AG09319 (cell line): ENCODE results near the gene ATP6V1D.
"Not testable (repeated sequence)": the region's sequence is repeated elsewhere in the genome, so short reads cannot be mapped to it uniquely, and the experiment has no call there.

Source experiments
- DNase-seq: peaks from one replicate; pipeline ENCODE4 v3.0.0-alpha.2; 2010; ENCODE audit warnings: low read depth; ENCODE audit errors: extremely low read depth
- TF ChIP-seq, protein P1 (sequence below): IDR thresholded peaks from 2 replicates; pipeline ENCODE4 v1.5.1; 2011; ENCODE audit warnings: low read depth, mild to moderate bottlenecking, inconsistent platforms, low read length, moderate library complexity

The ATP6V1D gene

DNA sequence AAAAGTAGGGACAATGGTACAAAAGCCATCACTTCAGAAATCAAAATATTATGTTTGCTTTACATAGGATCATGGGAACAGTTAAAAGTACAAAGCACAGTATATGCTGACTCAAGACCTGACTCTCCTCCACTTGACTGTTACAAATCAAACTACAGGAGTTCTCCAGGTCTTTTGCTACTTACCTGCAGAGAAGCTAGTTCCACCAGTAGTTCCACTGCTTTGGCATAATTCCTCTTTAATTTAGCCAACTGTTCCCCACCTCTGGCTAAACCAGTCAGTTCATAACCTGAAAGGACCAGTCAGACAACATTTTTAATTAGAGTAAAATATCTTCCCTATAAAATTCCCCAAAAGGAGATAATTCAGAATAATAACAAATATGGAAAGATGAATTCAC lies 14.0 kb downstream of the ATP6V1D start:
- DNase-seq = no peak
- TF ChIP-seq, protein P1, sequence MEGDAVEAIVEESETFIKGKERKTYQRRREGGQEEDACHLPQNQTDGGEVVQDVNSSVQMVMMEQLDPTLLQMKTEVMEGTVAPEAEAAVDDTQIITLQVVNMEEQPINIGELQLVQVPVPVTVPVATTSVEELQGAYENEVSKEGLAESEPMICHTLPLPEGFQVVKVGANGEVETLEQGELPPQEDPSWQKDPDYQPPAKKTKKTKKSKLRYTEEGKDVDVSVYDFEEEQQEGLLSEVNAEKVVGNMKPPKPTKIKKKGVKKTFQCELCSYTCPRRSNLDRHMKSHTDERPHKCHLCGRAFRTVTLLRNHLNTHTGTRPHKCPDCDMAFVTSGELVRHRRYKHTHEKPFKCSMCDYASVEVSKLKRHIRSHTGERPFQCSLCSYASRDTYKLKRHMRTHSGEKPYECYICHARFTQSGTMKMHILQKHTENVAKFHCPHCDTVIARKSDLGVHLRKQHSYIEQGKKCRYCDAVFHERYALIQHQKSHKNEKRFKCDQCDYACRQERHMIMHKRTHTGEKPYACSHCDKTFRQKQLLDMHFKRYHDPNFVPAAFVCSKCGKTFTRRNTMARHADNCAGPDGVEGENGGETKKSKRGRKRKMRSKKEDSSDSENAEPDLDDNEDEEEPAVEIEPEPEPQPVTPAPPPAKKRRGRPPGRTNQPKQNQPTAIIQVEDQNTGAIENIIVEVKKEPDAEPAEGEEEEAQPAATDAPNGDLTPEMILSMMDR = no peak

DNA sequence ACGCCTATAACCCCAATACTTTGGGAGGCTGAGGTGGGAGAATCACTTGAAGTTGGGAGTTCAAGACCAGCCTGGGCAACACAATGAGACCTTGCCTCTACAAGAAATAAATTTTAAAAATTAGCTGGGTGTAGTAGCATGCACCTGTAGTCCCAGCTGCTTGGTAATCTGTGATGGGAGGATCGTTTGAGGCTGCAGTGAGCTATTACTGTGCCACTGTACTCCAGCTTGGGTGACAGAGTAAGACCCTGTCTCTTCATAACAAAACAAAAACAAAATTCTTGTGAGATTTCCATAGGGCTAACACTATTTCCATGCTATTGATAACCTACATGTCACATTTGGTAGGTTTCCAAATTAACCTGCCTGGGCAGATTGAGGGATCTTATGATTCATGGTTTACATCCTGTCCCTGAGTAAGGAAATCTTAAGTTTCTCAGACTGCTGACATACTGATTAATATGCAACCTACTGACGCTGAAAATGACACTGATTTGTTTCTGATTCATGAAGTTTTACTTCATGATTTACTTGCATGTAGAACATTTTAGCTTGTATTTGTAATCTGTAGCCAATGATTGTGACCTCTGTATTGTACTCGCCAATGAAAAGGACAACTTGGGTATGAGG lies 15.9 kb downstream of the ATP6V1D start:
- no peak for DNase-seq
- TF ChIP-seq, protein P1 = no peak

DNA sequence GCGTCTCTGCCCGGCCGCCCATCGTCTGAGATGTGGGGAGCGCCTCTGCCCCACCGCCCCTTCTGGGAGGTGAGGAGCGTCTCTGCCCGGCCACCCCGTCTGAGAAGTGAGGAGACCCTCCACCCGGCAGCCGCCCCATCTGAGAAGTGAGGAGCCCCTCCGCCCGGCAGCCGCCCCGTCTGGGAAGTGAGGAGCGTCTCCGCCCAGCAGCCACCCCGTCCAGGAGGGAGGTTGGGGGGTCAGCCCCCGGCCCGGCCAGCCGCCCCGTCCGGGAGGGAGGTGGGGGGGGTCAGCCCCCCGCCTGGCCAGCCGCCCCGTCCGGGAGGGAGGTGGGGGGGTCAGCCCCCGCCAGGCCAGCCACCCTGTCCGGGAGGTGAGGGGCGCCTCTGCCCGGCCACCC lies 18.4 kb downstream of the ATP6V1D start:
- DNase-seq = not testable (repeated sequence)

DNA sequence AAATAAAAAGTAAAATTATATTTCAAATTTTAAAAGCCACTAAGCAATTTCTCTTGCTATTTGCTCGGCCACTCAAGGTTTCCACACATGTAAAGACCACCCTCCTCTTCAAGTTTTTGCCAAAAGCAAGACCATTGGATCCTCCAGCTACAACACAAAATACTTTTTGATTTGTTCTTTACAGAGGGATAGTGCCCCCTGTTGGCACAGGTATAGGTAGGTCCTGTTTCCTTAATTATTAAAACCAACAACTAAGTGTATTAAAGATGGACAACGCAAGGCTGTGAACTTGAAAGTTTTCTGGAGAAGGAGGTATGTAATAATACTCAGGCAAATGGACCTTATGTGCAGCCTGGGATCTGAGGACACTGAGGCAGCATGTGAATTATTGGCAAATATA lies 23.8 kb downstream of the ATP6V1D start:
- DNase-seq = no peak

DNA sequence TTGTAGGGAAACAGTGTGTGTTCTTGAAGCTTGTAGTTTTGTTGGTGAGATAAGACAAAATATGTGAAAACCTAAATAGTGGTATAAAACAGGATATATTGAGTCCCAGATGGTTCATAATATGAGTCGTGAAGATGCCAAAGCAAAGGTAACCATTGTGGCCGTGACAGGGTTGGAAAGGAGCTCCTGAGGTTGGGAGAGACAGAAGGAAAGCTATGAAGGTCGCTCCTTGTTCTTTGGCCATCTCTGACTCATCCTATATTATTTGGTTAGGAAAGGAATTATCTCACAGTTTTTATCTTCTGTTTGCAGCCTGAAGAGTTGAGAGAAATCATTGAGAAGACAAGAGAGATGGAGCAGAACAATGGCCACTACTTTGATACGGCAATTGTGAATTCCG lies 27.1 kb downstream of the ATP6V1D start:
- no peak for DNase-seq
- TF ChIP-seq, protein P1 = no peak

More for the DNA sequence above, 23.8 kb downstream of the ATP6V1D start:
- TF ChIP-seq, protein P1 = no peak; the same call in none of the 2 replicates

DNA sequence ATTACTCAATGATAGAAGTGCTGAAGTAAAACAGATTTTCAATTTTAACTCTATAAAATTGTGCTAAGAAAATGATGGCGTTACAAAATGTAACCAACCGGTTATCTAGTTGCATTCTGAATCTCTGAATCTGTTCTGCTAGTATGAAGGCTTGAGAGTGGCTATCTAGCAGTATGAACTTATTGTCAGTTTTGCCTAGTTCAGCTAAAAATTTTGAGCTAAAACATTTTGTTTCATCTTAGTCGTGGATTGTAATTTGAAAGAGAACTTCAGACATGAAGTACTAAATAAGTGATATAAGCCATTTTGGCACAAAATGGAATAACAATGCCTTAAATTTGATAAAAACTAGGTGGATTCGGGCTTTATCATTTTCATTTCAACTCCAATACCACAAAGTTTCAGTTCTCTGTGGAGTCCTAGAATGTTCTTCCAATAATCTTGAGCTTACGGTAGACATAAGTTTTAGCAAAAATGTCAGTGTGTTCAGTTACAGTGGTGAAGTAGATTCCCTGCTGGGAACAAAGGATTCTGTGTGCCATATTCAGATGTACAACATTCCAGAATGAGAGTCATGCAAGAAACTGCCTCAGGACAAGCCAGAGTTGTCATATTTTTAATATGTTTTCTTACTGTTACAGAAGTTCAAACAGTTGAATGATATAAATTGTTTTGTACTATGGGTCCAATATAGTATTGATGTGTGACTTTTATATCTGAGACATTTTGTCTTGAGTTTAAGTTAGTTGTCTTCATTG lies 28.1 kb downstream of the ATP6V1D start:
- TF ChIP-seq, protein P1 = no peak
- DNase-seq = no peak

DNA sequence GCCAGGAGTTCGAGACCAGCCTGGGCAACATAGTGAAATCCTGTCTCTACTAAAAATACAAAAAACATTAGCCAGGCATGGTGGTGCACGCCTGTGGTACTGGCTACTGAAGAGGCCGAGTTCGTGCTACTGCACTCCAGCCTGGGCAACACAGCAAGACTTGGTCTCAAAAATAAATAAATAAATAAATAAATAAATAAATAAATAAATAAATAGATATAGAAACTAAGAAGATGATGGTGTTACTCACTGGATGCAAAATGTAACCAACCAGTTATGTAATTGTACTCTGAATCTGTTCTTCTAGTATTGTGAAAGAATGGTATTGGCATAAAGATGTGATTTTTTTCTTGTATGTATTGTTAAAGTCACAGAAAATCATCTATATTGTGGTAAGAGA lies 29.9 kb downstream of the ATP6V1D start:
- not testable (repeated sequence) for DNase-seq

DNA sequence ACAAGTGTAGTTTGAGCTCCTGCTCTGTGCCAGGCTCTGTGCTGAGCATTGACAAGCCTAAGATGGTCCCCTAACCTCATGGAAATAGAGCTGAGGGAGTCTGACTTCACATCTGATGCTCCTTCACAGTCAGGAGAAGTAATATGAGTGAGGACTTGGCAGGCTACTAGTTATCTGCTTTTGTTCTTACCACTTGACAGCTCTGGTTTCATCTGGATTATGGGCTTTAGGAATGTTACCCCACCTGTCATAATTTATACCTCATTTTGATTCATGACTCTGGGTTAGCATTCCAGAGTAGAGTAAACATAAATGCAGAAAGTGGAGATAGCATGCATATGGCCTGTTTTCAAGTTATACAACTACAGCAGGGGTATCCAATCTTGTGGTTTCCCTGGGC lies 40.5 kb downstream of the ATP6V1D start:
- DNase-seq = no peak
- TF ChIP-seq, protein P1 = no peak
